Activated gamma-delta T cell treated with anti-CD3 and anti-CD28 coated beads, Interleukin-2, amount 50 U/mL, for 16 hours (primary cell): Measurements from ENCODE around the gene SETD1A.

Experiments used
- DNase-seq: peaks from one replicate; pipeline ENCODE4 v3.0.0-alpha.2; 2020; ENCODE audit warnings: low read depth

The SETD1A gene

GRCh38 chr16:30982548-30983288 is 25.2 kb downstream of the SETD1A start:
- DNase-seq = no peak

GRCh38 chr16:30983289-30983889 is 25.8 kb downstream of the SETD1A start:
- no peak for DNase-seq

- DNase-seq = no peak
Measured at GRCh38 chr16:30983898-30984610, 26.5 kb downstream of the SETD1A start.

- peak; percentile 75 for DNase-seq
Measured at GRCh38 chr16:30984669-30985400, 27.3 kb downstream of the SETD1A start, which contains the start of gene HSD3B7. Gene HSD3B7, plus strand, starts transcription at chr16:30985207. Its CDS starts 452 bp downstream, at chr16:30985659.

GRCh38 chr16:30985401-30986128 is 28.0 kb downstream of the SETD1A start:
- no peak for DNase-seq

GRCh38 chr16:30986129-30986991 is 28.8 kb downstream of the SETD1A start:
- DNase-seq = no peak

- DNase-seq = no peak
Measured at GRCh38 chr16:30987581-30988190, 30.1 kb downstream of the SETD1A start.

GRCh38 chr16:30989469-30990047 is 32.0 kb downstream of the SETD1A start:
- DNase-seq = no peak

- no peak for DNase-seq
Measured at GRCh38 chr16:30990105-30990504, 32.6 kb downstream of the SETD1A start.

- DNase-seq = no peak
Measured at GRCh38 chr16:30991052-30991451, 33.5 kb downstream of the SETD1A start.

GRCh38 chr16:30992276-30992780 is 34.8 kb downstream of the SETD1A start:
- no peak for DNase-seq

GRCh38 chr16:30992931-30993816 is 35.6 kb downstream of the SETD1A start:
- no peak for DNase-seq

GRCh38 chr16:30995927-30996323 is 38.4 kb downstream of the SETD1A start:
- DNase-seq = no peak

GRCh38 chr16:30996324-30996984 is 38.9 kb downstream of the SETD1A start:
- DNase-seq = no peak

- DNase-seq = peak; percentile 72
Measured at GRCh38 chr16:30996985-30997724, 39.6 kb downstream of the SETD1A start.

GRCh38 chr16:30997725-30998711 is 40.5 kb downstream of the SETD1A start:
- no peak for DNase-seq
